ENCODE measurements around the gene WIPF1. TPM values are rescaled to one million over a fixed set of nuclear protein-coding genes. Genes with fewer than 3 reads are reported as not detected.

Gene WIPF1
- total and polyA plus RNA-seq, 4 experiments from 2014 or later = 79.2 to 484 (median 326) TPM

DNA sequence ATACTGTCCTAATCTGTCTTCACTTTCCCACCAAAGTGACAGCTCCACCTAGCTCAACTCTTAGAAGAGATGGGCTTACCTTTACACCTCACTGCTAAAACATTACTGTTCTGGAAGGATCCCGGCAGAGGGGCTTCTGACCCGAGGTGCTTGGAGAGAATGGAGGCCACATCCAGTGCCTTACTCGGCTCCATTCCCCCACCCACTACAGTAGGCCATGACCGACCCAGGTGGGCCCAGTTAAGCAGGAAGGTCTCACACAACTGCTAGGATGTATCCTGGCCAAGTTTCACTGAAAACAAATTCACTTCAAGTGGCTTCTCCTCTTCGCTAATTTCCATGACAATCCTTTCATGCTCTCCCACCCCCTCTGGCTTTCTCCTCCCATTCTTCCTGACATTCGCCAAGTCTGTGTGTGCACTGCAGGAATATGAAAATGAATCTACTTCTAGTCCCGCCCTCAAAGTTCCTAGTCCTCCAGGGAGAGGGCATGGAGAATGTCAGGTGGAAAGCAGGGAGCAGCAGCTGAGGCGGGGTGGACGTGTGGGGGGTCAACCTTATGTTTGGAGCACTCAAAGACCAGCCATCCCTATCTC, 11.8 kb downstream of the WIPF1 start:
- Histone ChIP-seq H3K27ac (ENCODE audit: low read depth, low read length) (peak overlapping the region; percentile 35), H3K9me3 (ENCODE audit: control insufficient read depth in 1 of 2, low read length in 2 of 2) (no peaks in the 10 kb centered on the region), H3K36me3 (ENCODE audit: insufficient read depth, low read length) (peaks cover 65% of the 10 kb centered on the region), H3K4me1 (ENCODE audit: insufficient read depth, low read length) (peaks cover 99% of the 10 kb centered on the region), H3K27me3 (ENCODE audit: insufficient read depth, low read length) (no peaks in the 10 kb centered on the region), H3K4me3 (ENCODE audit: low read length in 2 of 2) (no peak overlapping the region)
- ChIA-PET CTCF (ENCODE audit: partially characterized antibody) (interaction anchor here (0.5 to 26.1 kb wide), 4 partner anchors 15 to 110 kb away, joined by 3 to 430 read pairs (median 4); partner anchors contain the start of gene WIPF1), POLR2A (ENCODE audit: partially characterized antibody) (interaction anchor here (0.8 to 5.1 kb wide), 3 partner anchors 10 to 46 kb away, joined by 3 to 46 read pairs (median 6); partner anchors contain the start of gene WIPF1)
- peak overlapping the region in 6 of 8 donors; percentile 33 to 85 (median 56) for H3K4me3 Mint-ChIP-seq
- H3K27ac Mint-ChIP-seq = peak overlapping the region; percentile 31 to 94 (median 90)
- intact Hi-C loops (cut with micrococcal nuclease) = no loop called here
- H3K27me3 Mint-ChIP-seq = no peaks in the 10 kb centered on the region
- H3K36me3 Mint-ChIP-seq = peaks cover 62 to 86% of the 10 kb centered on the region in 2 donors
- H3K4me1 Mint-ChIP-seq = peaks cover 71 to 97% (median 83%) of the 10 kb centered on the region in 4 donors
- peaks cover 0 to 2% (median 0%) of the 10 kb centered on the region in 8 donors for H3K9me3 Mint-ChIP-seq
- no peak for DNase-seq

DNA sequence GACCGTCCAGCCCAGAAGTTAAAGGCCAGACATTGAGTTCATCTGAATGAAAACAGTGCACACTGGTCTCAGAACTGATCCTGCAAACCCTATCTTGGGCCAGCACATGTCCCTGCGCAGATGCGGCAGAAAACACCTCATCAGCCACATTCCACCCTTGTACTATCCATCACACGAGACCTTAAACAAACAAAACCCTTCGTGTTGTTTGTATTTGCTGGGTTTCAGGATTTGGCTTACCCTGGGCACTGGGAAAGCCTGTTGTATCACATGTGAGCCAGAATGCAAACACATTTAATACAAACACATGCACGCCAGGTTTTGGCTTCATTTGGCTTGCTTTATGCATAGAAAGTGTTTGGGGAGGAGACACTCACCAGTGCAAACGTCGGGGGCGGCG, 12.5 kb downstream of the WIPF1 start:
- Histone ChIP-seq H3K4me3 (ENCODE audit: low read length in 2 of 2) (no peak overlapping the region), H3K36me3 (ENCODE audit: insufficient read depth, low read length) (peaks cover 71% of the 10 kb centered on the region), H3K27ac (ENCODE audit: low read depth, low read length) (peak overlapping the region; percentile 35), H3K9me3 (ENCODE audit: control insufficient read depth in 1 of 2, low read length in 2 of 2) (no peaks in the 10 kb centered on the region), H3K4me1 (ENCODE audit: insufficient read depth, low read length) (peaks cover 95% of the 10 kb centered on the region), H3K27me3 (ENCODE audit: insufficient read depth, low read length) (no peaks in the 10 kb centered on the region)
- intact Hi-C loops (cut with micrococcal nuclease) = no loop called here
- peak overlapping the region in 5 of 8 donors; percentile 7 to 65 (median 59) for H3K4me3 Mint-ChIP-seq
- no peaks in the 10 kb centered on the region for H3K27me3 Mint-ChIP-seq
- peak overlapping the region; percentile 67 to 89 (median 78) for H3K27ac Mint-ChIP-seq
- peaks cover 64 to 88% of the 10 kb centered on the region in 2 donors for H3K36me3 Mint-ChIP-seq
- peaks cover 0 to 2% (median 0%) of the 10 kb centered on the region in 8 donors for H3K9me3 Mint-ChIP-seq
- CTCF ChIA-PET (ENCODE audit: partially characterized antibody) = interaction anchor here (26.1 kb wide), 1 partner anchor 15 kb away, joined by 430 read pairs; the partner anchor contains the start of gene WIPF1
- POLR2A ChIA-PET (ENCODE audit: partially characterized antibody) = interaction anchor here (15.2 kb wide), 1 partner anchor 12 kb away, joined by 256 read pairs; the partner anchor contains the start of gene WIPF1
- peaks cover 73 to 97% (median 84%) of the 10 kb centered on the region in 4 donors for H3K4me1 Mint-ChIP-seq
- DNase-seq = no peak

DNA sequence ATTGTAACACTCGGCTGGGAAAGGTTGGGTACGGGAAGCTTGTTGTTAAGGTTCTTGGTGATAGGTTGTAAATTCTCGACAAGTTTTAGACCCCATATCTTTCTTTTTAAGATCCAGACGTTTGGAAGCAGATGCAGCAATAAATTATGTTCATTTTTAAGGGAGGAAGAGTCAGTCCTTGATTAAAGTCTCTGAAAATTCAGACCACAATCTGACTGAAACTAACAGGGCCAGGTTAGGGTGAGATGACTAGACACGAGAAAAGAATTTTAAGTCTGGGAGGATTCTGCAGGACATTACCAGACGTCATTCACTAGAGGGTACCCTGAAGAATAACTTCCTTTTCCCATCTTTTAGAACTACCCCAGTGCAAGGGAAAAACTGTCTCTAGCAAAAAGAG, 16.1 kb downstream of the WIPF1 start:
- intact Hi-C loops (cut with micrococcal nuclease) = no loop called here
- Histone ChIP-seq H3K9me3 (ENCODE audit: control insufficient read depth in 1 of 2, low read length in 2 of 2) (no peaks in the 10 kb centered on the region), H3K27ac (ENCODE audit: low read depth, low read length) (peak overlapping the region; percentile 34), H3K36me3 (ENCODE audit: insufficient read depth, low read length) (peaks cover 93% of the 10 kb centered on the region), H3K4me1 (ENCODE audit: insufficient read depth, low read length) (peaks cover 93% of the 10 kb centered on the region), H3K27me3 (ENCODE audit: insufficient read depth, low read length) (no peaks in the 10 kb centered on the region), H3K4me3 (ENCODE audit: low read length in 2 of 2) (no peak overlapping the region)
- Mint-ChIP-seq H3K27me3 (no peaks in the 10 kb centered on the region), H3K4me1 (peaks cover 56 to 92% (median 73%) of the 10 kb centered on the region in 4 donors), H3K9me3 (peaks cover 0 to 2% (median 0%) of the 10 kb centered on the region in 8 donors), H3K27ac (peak overlapping the region; percentile 69 to 93 (median 85)), H3K36me3 (peaks cover 59 to 92% of the 10 kb centered on the region in 2 donors), H3K4me3 (peak overlapping the region in 4 of 8 donors; percentile 37 to 80 (median 54))
- ChIA-PET CTCF (ENCODE audit: partially characterized antibody) (interaction anchor here (1.3 to 26.1 kb wide), 3 partner anchors 9 to 56 kb away, joined by 3 to 430 read pairs (median 5); partner anchors contain the start of gene WIPF1), POLR2A (ENCODE audit: partially characterized antibody) (interaction anchor here (1.3 to 15.2 kb wide), 3 partner anchors 16 to 52 kb away, joined by 5 to 256 read pairs (median 8); partner anchors contain the start of gene WIPF1)
- no peak for DNase-seq

DNA sequence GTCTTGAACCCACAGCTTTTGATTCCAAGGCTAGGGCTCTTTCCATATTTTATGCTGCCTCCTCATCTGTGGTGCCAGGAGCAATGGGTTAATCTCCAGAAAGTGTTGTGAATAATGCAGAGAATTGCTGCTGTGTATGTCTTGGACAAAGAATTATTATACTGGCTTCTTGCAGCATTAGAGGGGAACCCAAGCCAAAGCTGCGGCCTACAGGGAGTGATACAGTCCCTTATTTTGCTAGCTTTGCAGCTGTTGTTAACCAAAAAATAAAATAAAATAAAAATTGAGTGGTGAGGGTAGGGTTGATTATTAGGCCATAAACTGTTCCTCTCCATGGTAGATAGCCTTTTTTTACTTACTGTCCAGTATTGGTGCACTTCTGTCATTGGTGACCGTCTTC, 16.7 kb downstream of the WIPF1 start:
- Histone ChIP-seq H3K27me3 (ENCODE audit: insufficient read depth, low read length) (no peaks in the 10 kb centered on the region), H3K4me3 (ENCODE audit: low read length in 2 of 2) (no peak overlapping the region), H3K36me3 (ENCODE audit: insufficient read depth, low read length) (peaks cover 96% of the 10 kb centered on the region), H3K4me1 (ENCODE audit: insufficient read depth, low read length) (peaks cover 93% of the 10 kb centered on the region), H3K9me3 (ENCODE audit: control insufficient read depth in 1 of 2, low read length in 2 of 2) (no peaks in the 10 kb centered on the region), H3K27ac (ENCODE audit: low read depth, low read length) (peak overlapping the region; percentile 34)
- intact Hi-C loops (cut with micrococcal nuclease) = no loop called here
- H3K27ac Mint-ChIP-seq = peak overlapping the region; percentile 69 to 93 (median 85)
- no peaks in the 10 kb centered on the region for H3K27me3 Mint-ChIP-seq
- H3K4me3 Mint-ChIP-seq = peak overlapping the region in 3 of 8 donors; percentile 40 to 80 (median 68)
- ChIA-PET CTCF (ENCODE audit: partially characterized antibody) (interaction anchor here (0.8 to 26.1 kb wide), 7 partner anchors 8 to 118 kb away, joined by 3 to 430 read pairs (median 5); partner anchors contain the start of gene WIPF1), POLR2A (ENCODE audit: partially characterized antibody) (interaction anchor here (1.3 to 15.2 kb wide), 4 partner anchors 16 to 105 kb away, joined by 3 to 256 read pairs (median 6); partner anchors contain the start of gene WIPF1)
- peaks cover 53 to 88% (median 68%) of the 10 kb centered on the region in 4 donors for H3K4me1 Mint-ChIP-seq
- H3K9me3 Mint-ChIP-seq = peaks cover 0 to 2% (median 0%) of the 10 kb centered on the region in 8 donors
- DNase-seq = no peak
- H3K36me3 Mint-ChIP-seq = peaks cover 56 to 92% of the 10 kb centered on the region in 2 donors

DNA sequence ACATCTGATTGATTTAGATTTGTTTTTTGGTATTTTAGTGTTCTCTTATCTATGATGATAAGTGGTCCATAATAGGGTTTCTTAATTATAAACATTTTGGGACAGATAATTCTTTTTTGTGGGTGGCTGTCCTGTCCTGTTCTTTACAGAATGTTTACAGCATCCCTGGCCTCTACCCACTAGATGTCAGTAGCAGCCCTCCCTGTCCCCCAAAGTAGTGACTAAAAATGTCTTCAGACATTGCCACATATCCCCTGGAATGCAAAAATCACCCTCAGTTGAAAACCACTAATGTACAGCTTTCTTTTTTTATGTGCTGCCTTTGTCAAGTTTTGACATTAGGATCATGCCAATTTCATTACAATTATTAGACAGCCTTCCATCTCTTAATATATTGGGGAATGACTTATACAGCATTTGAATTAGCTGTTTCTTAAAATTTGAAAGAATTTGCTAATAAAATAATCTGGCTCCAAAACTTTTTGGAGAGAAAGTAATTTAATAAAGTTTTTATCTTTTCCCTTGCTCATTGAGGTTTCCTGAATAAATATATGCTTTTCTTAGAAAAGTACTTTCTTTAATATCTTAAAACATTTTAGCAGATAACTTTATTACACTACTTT, 19.5 kb downstream of the WIPF1 start:
- H3K4me3 Mint-ChIP-seq = peak overlapping the region in 1 of 8 donors; percentile 3
- CTCF ChIA-PET (ENCODE audit: partially characterized antibody) = interaction anchor here (0.8 to 26.1 kb wide), 16 partner anchors 9 to 171 kb away, joined by 3 to 430 read pairs (median 4); partner anchors contain the start of gene WIPF1
- H3K36me3 Mint-ChIP-seq = peaks cover 49 to 91% of the 10 kb centered on the region in 2 donors
- Histone ChIP-seq H3K9me3 (ENCODE audit: control insufficient read depth in 1 of 2, low read length in 2 of 2) (no peaks in the 10 kb centered on the region), H3K27me3 (ENCODE audit: insufficient read depth, low read length) (no peaks in the 10 kb centered on the region), H3K4me3 (ENCODE audit: low read length in 2 of 2) (no peak overlapping the region), H3K36me3 (ENCODE audit: insufficient read depth, low read length) (peaks cover 93% of the 10 kb centered on the region), H3K27ac (ENCODE audit: low read depth, low read length) (no peak overlapping the region), H3K4me1 (ENCODE audit: insufficient read depth, low read length) (peaks cover 93% of the 10 kb centered on the region)
- H3K27ac Mint-ChIP-seq = peak overlapping the region; percentile 66 to 88 (median 80)
- POLR2A ChIA-PET (ENCODE audit: partially characterized antibody) = interaction anchor here (0.6 to 15.2 kb wide), 5 partner anchors 19 to 114 kb away, joined by 3 to 256 read pairs (median 3); partner anchors contain the start of gene WIPF1
- H3K4me1 Mint-ChIP-seq = peaks cover 49 to 93% (median 68%) of the 10 kb centered on the region in 4 donors
- no peaks in the 10 kb centered on the region for H3K27me3 Mint-ChIP-seq
- H3K9me3 Mint-ChIP-seq = no peaks in the 10 kb centered on the region
- intact Hi-C loops (cut with micrococcal nuclease) = loop anchor here (1.0 kb wide), 5 partner anchors 15 to 110 kb away; no protein-coding TSS in a partner anchor
- peak; percentile 63 to 77 (median 67) for DNase-seq

DNA sequence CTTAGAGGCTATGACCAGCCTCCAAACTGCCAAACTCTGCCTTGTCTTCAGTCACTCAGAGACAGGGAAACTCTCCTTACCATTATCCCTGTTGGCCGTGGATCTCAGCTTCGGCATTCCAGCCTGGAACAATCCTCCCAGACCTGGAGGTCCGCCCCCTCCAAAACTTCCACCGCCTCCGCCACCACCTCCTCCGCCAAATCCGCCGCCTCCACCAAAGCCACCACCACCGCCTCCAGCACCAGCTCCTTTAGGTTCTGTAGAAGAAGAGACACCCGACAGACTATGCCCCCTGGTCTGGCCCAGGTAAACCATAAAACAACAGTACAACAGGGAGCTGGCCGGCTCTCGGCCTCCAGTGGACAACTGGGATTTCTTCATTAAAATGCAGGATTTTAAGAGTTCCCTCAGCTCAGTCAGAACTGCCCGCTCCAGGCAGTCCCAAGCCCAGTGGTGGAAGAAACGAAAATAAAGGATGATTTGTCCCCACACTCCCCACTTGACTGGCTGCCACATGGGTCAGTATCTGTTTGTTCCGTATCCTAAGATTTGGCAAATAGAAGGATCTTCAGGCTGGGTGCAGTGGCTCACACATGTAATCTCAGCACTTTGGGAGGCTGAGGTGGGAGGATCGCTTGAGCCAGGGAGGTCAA, 22.4 kb downstream of the WIPF1 start:
- intact Hi-C loops (cut with micrococcal nuclease) = no loop called here
- Mint-ChIP-seq H3K9me3 (no peaks in the 10 kb centered on the region), H3K4me3 (peak overlapping the region in 2 of 8 donors; percentile 21 to 31), H3K36me3 (peaks cover 49 to 88% of the 10 kb centered on the region in 2 donors), H3K27me3 (no peaks in the 10 kb centered on the region), H3K27ac (peak overlapping the region in 6 of 7 donors; percentile 64 to 87 (median 71)), H3K4me1 (peaks cover 39 to 86% (median 58%) of the 10 kb centered on the region in 4 donors)
- Histone ChIP-seq H3K36me3 (ENCODE audit: insufficient read depth, low read length) (peaks cover 92% of the 10 kb centered on the region), H3K27me3 (ENCODE audit: insufficient read depth, low read length) (no peaks in the 10 kb centered on the region), H3K9me3 (ENCODE audit: control insufficient read depth in 1 of 2, low read length in 2 of 2) (no peaks in the 10 kb centered on the region), H3K27ac (ENCODE audit: low read depth, low read length) (no peak overlapping the region), H3K4me3 (ENCODE audit: low read length in 2 of 2) (no peak overlapping the region), H3K4me1 (ENCODE audit: insufficient read depth, low read length) (peaks cover 78% of the 10 kb centered on the region)
- no peak for DNase-seq
- ChIA-PET POLR2A (ENCODE audit: partially characterized antibody) (interaction anchor here (0.8 to 15.2 kb wide), 4 partner anchors 9 to 113 kb away, joined by 3 to 256 read pairs (median 4); partner anchors contain the start of gene WIPF1), CTCF (ENCODE audit: partially characterized antibody) (interaction anchor here (0.7 to 26.1 kb wide), 9 partner anchors 25 to 130 kb away, joined by 3 to 430 read pairs (median 4); partner anchors contain the start of gene WIPF1)

Data from CD4-positive, alpha-beta memory T cell (primary cell).